ENCODE data around the gene UTS2R.
"Not testable (repeated sequence)": the region's sequence is repeated elsewhere in the genome, so short reads cannot be mapped to it uniquely, and the experiment has no call there.

Gene UTS2R

GRCh38 chr17:82355770-82356427 lies 15.7 kb upstream of the UTS2R start:
- DNase-seq: no peak

DNA sequence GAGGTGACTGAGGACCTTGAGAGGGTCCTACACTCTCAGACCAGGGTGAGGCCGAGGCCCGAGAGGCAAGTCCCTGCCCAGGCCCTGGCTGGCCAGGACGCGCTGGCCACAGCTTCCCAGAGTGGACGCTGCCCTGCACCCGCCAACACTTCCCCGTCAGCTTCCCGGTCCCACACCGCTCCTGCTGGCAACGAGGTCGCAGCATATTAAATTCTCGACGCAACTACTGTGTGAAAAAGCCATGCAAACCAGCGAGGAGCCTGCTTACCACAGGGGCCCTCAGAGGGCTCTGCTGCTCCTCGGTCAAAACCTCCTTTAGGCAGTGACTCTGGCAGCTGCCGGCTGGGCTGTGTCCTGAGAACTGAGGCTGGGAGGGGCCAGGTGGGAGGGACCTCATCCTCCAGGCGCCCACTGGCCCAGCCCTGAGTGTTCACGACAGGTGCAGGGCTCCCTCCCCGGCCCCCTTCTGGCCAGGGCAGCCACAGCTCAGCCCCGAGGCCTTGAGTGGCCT lies 14.7 kb upstream of the UTS2R start:
- no peak for DNase-seq

DNA sequence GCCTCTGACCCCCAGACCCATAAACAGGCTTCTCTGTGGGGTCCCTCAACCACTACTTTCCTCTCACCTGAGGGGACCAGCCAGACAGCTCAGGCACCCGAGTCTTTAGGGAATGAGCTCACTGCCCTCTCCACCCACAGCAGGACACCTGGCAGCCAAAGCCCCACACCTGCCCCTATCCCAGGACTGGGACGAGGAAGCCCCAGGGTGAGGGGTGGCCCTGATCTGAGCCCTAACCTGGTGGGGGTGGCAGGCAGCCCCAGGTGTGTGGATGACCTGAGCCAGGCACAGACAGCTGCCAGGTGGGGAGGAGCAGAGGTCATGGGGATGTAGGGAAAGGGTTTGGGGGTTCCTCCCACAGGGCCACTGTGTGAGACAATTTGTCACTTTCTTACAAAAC lies 14.2 kb upstream of the UTS2R start:
- no peak for DNase-seq

GRCh38 chr17:82358465-82359350 lies 12.9 kb upstream of the UTS2R start, which contains the start of gene TEX19:
TSS of gene TEX19 (plus strand) at chr17:82359247. CDS start at chr17:82362151, 2,904 bp downstream.
- peak; percentile 63 for DNase-seq

DNA sequence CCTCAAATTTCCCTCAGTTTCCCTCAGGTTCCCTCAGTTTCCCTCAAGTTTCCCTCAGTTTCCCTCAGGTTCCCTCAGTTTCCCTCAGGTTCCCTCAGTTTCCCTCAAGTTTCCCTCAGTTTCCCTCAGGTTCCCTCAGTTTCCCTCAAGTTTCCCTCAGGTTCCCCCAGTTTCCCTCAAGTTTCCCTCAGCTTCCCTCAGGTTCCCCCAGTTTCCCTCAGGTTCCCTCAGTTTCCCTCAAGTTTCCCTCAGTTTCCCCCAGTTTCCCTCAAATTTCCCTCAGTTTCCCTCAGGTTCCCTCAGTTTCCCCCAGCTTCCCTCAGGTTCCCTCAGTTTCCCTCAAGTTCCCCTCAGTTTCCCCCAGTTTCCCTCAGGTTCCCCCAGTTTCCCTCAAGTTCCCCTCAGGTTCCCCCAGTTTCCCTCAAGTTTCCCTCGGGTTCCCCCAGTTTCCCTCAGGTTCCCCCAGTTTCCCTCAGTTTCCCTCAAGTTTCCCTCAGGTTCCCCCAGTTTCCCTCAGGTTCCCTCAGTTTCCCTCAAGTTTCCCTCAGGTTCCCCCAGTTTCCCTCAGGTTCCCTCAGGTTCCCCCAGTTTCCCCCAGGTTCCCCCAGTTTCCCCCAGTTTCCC lies 12.0 kb upstream of the UTS2R start:
- not testable (repeated sequence) for DNase-seq

GRCh38 chr17:82361885-82362633 lies 9.5 kb upstream of the UTS2R start:
- no peak for DNase-seq

- no peak for DNase-seq
Observed at GRCh38 chr17:82365606-82366295, 5.8 kb upstream of the UTS2R start.

GRCh38 chr17:82366749-82367148 lies 4.8 kb upstream of the UTS2R start:
- DNase-seq: no peak

- peak; percentile 99 for DNase-seq
Observed at GRCh38 chr17:82367724-82368524, 3.6 kb upstream of the UTS2R start.

DNA sequence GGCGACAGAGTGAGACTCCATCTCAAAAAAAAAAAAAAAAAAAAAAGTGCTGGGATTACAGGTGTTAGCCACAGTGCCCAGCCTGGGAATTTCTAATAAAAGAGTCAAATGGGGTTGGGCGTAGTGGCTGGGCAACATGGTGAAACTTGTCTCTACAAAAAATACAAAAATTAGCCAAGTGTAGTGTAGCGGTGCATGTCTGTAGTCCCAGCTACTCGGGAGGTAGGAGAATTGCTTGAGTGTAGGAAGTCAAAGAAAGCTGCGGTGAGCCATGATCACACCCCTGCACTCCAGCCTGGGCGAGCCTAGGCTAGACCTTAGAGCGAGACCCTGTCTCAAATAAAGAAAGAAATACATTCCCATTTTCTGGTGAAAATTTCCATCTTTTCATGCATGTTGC lies 2.4 kb upstream of the UTS2R start:
- DNase-seq: no peak

GRCh38 chr17:82370471-82371332 lies 863 bp upstream of the UTS2R start:
- no peak for DNase-seq

DNA sequence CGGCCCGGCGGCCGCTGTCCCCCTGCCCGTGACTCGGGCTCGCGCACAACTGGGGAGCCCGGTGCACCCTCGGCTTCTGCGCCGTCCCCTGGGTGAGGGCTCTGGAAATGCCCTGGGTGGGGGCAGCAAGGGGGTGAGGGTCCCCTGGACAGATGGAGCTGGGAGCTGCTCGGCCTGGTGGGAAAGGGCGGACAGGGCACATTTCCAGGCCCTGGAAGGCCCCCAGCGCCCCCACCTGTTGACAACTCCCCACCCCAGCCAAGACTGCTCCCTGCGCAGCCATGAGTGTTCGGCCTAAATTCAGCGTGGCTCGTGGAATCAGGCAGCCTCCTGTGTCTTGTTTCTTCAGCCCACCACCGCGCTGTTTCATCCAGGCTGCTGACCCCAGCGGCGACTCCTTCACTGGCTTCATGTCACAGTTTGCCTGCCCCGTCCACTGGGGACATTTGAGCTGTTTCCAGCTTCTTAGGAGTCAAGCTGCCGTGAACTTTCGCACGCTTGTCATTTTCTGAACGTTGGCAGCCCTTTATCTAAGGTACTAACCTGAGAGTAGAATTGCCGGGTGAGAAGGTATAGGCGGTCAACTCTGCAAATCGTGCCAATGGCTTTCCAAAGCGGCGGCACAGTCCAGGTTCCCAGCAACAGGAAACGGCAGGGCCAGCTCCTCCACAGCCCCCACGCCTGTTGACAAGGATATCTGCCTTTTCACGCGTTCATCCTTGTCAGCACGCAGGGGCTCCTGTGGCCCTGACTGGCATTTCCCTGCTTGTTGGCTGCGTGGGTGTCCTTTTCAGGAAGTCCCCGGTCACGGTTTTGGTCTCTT lies 895 bp downstream of the UTS2R start:
- DNase-seq: no peak

- DNase-seq: not testable (repeated sequence)
Observed at GRCh38 chr17:82373072-82373452, 1.5 kb downstream of the UTS2R start.

- no peak for DNase-seq
Observed at GRCh38 chr17:82373731-82374625, 2.4 kb downstream of the UTS2R start.

- DNase-seq: no peak
Observed at GRCh38 chr17:82374626-82375331, 3.2 kb downstream of the UTS2R start.

GRCh38 chr17:82375359-82376041 lies 3.9 kb downstream of the UTS2R start:
- DNase-seq: no peak

All from OCI-M1 (cell line).